Myocyte (in vitro differentiated cells): ENCODE data around the gene PRKACA. TPM values are rescaled to one million over a fixed set of nuclear protein-coding genes. Genes with fewer than 3 reads are reported as not detected.

Experiments used
- DNase-seq: peaks from one replicate; pipeline ENCODE4 v3.0.0-alpha.2; 2012; ENCODE audit warnings: low read depth
- total RNA-seq: library from RNA; depleted of rRNA; stranded (reverse); fragments of >200 nt; gene quantifications from 2 replicates; pipeline ENCODE4 v1.2.3, GENCODE V29; 2014

The PRKACA gene
- total RNA-seq, 1 donor from 2014 or later, result 84.3 TPM

GRCh38 chr19:14096272-14096992 is 21.1 kb downstream of the PRKACA start:
- DNase-seq, result no peak

DNA sequence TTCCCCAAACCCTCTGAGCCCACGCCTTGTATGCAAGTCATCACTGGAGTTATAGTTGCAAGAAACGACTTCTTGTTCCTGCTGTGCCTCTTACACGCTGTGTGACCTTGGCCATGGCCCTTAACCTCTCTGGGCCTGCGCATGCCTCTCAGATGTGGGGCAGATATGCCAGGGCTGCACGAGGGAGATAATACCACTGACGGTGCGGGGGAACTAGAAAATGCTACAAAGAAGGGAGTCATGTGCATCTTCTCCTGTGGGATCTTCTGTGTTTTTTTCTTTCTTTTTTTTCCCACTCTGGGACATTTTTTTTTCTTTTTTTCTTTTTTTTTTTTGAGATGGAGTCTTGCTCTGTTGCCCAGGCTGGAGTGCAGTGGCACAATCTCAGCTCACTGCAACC is 22.7 kb downstream of the PRKACA start:
- DNase-seq, result no peak

GRCh38 chr19:14093117-14093823 is 24.3 kb downstream of the PRKACA start:
- DNase-seq, result no peak

- DNase-seq, result no peak
Measured at GRCh38 chr19:14091813-14092462, 25.6 kb downstream of the PRKACA start.

- peak; percentile 68 for DNase-seq
Measured at GRCh38 chr19:14091081-14091812, 26.3 kb downstream of the PRKACA start.

DNA sequence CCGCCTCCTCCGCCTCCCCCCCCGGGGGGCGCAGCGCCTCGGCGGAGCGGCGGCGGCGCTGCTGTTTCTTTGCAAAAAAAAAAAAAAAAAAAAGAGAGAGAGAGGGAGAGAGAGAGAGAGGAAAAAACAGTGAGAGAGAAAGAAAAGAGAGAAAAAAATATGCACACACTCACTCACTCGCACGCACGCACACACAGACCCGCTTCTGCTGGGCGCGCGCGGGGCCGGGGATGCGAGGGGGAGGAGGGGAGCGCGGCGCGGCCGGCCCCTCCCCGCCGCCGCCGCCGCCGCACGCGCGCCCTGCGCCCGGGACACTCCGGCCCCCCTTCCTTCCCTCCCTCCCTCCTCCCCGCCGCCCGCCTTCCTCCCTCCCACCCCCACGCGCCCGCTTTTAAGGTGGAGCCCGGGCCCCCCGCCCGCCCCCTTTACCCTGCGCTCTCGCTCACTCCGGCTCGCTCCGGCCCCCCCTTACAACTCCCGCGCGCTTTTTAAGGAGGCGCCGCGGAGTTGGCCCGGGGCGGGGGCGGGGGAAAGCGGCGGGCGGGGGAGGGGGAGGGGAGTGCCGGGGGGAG is 27.0 kb downstream of the PRKACA start, which contains the start of gene SAMD1:
SAMD1 (minus strand) TSS at position 243 of the 572 bp plus-strand sequence.
- peak; percentile 83 for DNase-seq

GRCh38 chr19:14089662-14090508 is 27.7 kb downstream of the PRKACA start:
- peak; percentile 62 for DNase-seq

DNA sequence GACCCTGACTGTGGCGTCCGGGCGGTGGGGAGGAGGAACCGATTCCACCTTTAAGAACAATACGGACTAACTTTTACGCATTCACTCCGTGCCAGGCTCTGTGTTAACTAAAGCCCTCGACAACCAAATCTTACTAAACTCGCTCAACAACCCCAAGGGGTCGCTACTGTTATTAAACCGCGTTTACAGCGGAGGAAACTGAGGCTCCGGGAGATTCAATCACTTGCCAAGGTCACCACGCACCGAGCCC is 28.2 kb downstream of the PRKACA start:
- no peak for DNase-seq

DNA sequence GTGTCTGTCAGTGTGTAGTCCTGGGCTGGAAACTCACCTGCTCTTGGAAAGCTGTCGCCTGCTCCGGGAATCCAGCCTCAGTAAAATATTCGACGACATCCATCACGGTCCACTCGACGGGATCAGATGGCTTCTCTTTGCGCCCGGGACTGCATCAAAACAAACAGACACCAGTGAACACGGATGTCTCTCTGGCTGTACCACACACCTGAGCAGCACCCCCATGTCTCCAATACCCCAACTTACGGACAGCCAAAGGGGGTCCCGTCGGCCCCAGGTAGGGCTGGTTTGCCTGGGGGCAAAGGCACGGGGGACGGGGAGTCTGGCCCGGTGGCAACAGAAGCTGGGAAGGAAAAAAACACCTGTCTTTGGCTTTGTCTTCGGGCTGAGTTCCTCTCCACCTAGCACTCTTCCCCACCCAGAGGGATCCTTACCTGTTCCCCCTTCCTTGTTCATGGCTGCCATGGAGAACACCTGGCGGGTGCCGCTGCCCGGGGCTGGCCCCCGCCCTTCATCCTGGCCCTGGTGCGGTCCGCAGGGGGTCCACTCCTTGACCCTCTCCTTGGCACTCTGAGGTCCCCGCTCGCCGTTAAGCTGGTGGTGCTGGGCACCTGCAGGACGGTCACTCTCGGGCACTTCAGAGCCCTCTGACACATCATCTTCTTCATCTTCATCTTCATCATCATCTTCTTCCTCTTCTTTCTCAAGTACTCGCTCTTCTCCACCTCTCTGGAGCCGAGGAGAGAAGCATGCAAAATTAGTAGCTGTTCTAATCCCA is 28.7 kb downstream of the PRKACA start:
- no peak for DNase-seq

- no peak for DNase-seq
Measured at GRCh38 chr19:14086098-14086497, 31.5 kb downstream of the PRKACA start.

- DNase-seq, result no peak
Measured at GRCh38 chr19:14085309-14085995, 32.1 kb downstream of the PRKACA start, which contains the start of gene C19orf67. C19orf67 (minus strand) TSS chr19:14085783; CDS start chr19:14085627, 156 bp downstream.

GRCh38 chr19:14082675-14082960 is 34.9 kb downstream of the PRKACA start:
- no peak for DNase-seq

DNA sequence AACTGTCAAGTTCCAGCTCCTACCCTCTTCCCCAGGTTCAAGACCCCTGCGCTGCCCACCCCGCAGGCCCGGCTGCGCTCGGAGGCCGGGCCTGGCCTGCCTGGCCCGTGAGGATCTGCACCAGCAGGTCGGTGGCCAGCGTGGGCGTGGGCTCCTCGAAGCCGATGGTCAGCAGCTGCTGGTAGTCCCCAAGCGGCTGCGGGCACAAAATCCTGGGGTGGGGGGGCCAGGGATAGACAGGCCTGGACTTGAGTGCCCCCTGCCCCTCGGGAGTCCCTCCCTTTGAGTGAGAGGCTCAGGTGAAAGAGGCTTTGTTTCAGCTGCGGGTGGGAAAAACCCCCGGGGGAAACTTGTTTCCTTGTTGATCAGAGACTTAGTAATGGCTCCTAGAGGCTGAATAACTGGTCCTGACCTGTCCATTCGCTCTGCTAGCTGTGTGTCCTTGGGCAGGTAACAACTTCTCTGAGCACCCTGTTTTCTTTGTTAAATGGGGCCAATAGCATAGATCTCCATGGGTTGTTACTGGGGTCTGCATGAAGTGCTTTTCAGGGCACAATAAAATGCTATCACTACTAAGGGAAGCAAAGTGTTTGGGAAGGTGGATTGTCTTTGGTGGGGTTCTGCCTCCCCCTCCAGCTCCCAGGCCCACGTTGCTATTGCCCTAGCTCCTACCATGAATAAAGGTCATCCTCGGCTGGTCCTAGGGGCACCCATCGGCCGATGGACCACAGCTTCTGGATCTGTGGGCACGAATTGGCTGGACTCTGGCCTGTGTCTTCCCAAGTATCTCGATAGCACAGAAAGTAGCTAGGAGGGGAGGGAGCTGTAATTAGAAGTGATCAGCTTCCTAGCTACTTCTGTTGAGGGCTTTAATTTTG is 35.5 kb downstream of the PRKACA start:
- DNase-seq, result peak; percentile 81

DNA sequence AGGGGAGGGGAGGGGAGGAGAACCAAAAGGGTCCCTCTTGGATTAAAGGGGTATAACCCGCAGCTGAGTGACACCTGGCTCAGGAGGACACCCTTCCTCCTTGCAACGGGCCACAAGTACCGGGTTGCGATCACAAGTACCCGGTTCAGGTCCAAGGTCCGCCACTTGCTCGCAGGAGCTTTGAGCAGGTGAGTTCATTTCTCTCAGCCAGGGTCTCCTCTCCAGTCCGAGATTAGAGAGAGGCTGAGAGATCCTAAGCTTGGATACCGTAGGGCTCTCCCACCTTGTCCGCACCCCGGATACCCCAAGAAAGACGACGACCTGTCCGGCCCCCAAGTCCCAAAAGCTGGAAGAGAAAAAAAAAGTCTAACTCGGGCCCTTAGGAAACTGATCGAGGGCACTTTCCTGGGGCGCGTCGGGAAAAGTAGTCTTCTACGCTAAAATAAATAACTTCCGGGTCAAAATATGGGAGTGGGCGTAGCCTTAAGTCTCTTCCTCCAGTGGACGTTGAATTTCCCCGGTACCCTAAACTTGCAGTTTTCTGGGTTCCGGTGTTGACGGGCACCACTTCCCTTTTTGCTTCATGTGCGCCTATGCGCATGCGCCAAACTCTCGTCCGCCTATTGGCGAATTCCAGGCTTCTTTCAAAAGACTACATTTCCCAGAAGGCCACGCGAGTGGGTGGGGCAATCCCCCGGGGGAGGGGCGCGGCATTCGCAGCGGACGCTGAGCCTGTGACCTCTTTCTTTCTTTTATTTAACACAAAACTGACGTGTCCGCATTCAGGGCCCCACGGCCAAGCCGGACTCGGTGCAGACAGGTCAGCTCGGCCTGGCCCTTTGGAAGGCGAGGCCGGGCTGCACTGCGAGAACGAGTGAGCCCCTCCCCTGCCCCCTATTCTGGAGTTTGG is 36.4 kb downstream of the PRKACA start:
- DNase-seq, result peak; percentile 100

GRCh38 chr19:14078411-14078810 is 39.2 kb downstream of the PRKACA start:
- no peak for DNase-seq

- DNase-seq, result peak; percentile 30
Measured at GRCh38 chr19:14073925-14074838, 43.4 kb downstream of the PRKACA start.
